Measurements from ENCODE around the gene PRKCQ. TPM values are rescaled to one million over a fixed set of nuclear protein-coding genes. Genes with fewer than 3 reads are reported as not detected.

Gene PRKCQ
- total RNA-seq, 4 donors from 2014 or later: 1.4 to 2.8 TPM; not detected in 2

DNA sequence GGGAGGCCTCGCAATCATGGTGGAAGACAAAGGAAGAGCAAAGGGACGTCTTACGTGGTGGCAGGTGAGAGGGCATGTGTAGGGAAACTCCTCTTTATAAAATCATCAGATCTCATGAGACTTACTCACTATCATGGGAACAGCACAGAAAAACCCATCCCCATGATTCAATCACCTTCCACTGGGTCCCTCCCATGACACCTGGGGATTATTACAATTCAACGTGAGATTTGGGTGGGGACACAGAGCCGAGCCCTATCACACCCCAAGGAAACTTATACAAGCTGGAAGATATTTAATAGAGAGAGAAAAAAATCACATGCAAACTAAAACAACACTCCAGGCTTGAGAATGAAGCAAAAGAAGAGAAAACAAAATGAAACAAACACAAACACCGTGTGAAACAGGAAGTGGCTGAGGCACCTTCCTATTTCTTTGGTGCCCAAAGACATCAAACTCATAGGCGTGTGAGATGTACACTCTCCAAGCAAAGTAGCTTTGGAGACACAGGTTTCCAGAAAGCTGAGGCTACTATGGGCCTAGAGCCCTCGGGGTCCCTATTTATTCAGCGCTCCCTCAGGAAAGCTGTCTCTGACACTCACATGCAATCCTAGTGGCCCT is 97.2 kb downstream of the PRKCQ start:
- H3K4me3 ChIP-seq: no peak overlapping the region
- no peaks in the 10 kb centered on the region for H3K9me3 ChIP-seq
- H3K27me3 ChIP-seq: no peaks in the 10 kb centered on the region
- no peaks in the 10 kb centered on the region for H3K36me3 ChIP-seq
- TF ChIP-seq POLR2A (IDR thresholded peaks at IDR 0.05): no peak
- TF ChIP-seq, protein P1, sequence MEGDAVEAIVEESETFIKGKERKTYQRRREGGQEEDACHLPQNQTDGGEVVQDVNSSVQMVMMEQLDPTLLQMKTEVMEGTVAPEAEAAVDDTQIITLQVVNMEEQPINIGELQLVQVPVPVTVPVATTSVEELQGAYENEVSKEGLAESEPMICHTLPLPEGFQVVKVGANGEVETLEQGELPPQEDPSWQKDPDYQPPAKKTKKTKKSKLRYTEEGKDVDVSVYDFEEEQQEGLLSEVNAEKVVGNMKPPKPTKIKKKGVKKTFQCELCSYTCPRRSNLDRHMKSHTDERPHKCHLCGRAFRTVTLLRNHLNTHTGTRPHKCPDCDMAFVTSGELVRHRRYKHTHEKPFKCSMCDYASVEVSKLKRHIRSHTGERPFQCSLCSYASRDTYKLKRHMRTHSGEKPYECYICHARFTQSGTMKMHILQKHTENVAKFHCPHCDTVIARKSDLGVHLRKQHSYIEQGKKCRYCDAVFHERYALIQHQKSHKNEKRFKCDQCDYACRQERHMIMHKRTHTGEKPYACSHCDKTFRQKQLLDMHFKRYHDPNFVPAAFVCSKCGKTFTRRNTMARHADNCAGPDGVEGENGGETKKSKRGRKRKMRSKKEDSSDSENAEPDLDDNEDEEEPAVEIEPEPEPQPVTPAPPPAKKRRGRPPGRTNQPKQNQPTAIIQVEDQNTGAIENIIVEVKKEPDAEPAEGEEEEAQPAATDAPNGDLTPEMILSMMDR (IDR thresholded peaks at IDR 0.05): no peak
- intact Hi-C loops (cut with DNase I; ENCODE audit: low total_unique reads): no loop called here
- H3K4me1 ChIP-seq: no peaks in the 10 kb centered on the region
- H3K27ac ChIP-seq: no peak overlapping the region
- DNase-seq: no peak

DNA sequence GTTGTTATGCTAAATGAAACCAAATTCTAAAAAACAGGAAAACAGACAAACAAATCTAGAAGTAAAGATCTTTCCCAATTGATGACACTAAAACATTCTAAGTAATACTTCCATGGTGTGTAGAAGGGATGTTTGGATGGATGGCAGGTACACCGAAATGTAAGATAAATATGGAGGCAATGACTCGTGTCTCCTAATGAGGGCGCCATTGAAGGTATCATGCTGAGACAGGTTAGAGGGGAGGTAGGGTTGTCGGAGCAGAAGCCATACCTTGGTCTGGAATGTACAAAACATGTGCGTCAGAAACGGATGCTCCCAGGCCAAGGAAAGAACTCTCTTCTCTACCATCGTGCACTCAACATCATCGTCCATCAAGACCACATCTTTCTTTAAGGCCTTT is 101.4 kb downstream of the PRKCQ start:
- no peak for DNase-seq
- H3K9me3 ChIP-seq: no peaks in the 10 kb centered on the region
- TF ChIP-seq, protein P1 (IDR thresholded peaks at IDR 0.05): no peak
- intact Hi-C loops (cut with DNase I; ENCODE audit: low total_unique reads): no loop called here
- no peak overlapping the region for H3K27ac ChIP-seq
- no peak overlapping the region for H3K4me3 ChIP-seq
- H3K27me3 ChIP-seq: no peaks in the 10 kb centered on the region
- no peaks in the 10 kb centered on the region for H3K4me1 ChIP-seq
- H3K36me3 ChIP-seq: no peaks in the 10 kb centered on the region

DNA sequence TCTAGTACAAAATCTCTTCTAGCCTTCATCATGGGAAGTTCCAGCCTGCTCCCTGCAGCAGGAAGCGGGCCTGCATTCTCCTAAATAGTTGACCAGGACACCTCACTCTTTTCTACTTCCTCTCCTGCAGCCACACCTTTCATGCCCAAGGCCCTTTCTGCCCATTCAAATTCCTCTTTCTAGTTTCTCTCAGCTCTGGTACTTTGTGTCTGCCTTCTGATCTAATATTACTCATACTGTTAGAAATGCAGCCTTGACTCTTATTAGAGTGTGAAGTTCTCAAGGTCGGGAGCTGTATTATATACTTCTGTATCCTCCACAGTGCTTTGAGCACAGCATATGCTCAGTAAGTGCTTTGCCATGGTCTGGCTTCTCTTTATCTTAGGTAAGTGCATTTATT is 103.1 kb downstream of the PRKCQ start:
- no peak overlapping the region for H3K4me3 ChIP-seq
- no peaks in the 10 kb centered on the region for H3K36me3 ChIP-seq
- H3K9me3 ChIP-seq: no peaks in the 10 kb centered on the region
- intact Hi-C loops (cut with DNase I; ENCODE audit: low total_unique reads): no loop called here
- DNase-seq: no peak
- no peak overlapping the region for H3K27ac ChIP-seq
- no peak for TF ChIP-seq POLR2A (IDR thresholded peaks at IDR 0.05)
- TF ChIP-seq, protein P1 (IDR thresholded peaks at IDR 0.05): no peak
- no peaks in the 10 kb centered on the region for H3K27me3 ChIP-seq
- H3K4me1 ChIP-seq: no peaks in the 10 kb centered on the region

DNA sequence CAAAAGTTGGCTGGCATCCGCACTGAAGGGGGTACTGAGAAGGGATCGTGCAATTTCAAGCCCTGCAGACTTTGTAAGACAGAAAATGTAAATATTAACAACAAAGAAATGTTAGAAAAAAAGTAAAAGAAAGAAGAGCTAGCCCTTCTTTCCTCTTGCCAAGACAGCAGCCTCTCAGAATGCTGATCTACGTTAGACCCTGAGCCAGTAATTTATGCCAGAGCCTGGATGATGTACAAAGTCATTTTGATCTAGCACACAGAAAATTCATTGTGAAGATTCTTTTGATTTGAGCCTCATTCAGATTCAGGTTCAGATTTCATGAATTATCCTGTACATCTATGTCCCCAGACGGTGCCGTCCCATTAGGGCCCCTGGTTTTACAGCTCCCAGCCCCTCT is 105.2 kb downstream of the PRKCQ start:
- intact Hi-C loops (cut with DNase I; ENCODE audit: low total_unique reads): no loop called here
- Histone ChIP-seq H3K36me3 (no peaks in the 10 kb centered on the region), H3K27ac (no peak overlapping the region), H3K9me3 (no peaks in the 10 kb centered on the region), H3K4me3 (no peak overlapping the region), H3K4me1 (no peaks in the 10 kb centered on the region), H3K27me3 (no peaks in the 10 kb centered on the region)
- TF ChIP-seq POLR2A (IDR thresholded peaks at IDR 0.05): no peak
- TF ChIP-seq, protein P1 (IDR thresholded peaks at IDR 0.05): no peak
- no peak for DNase-seq

DNA sequence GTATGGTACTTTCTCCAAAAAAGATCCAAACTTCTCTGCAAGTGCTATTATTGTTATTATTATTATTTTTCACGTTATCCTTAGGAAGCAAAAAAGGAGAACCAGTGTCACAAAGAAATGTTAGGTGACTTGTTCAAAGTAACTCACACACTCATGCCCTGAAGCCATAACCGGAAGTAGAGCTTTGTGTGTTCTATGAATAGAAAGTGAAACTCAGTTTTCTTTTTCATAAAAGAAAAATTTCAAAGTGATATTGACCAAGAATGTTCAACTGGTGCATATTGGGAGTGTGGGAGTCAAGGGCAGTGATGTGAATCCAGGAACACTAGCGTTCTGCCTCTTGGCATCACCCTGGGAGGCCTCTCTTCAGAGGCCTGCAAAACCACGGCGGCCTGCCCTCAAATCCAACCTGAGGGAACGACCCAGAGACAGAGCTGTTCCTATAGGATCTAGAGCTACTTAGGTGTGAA is 106.1 kb downstream of the PRKCQ start:
- H3K27ac ChIP-seq: no peak overlapping the region
- intact Hi-C loops (cut with DNase I; ENCODE audit: low total_unique reads): no loop called here

More for the DNA sequence above, 106.1 kb downstream of the PRKCQ start:
- no peak for DNase-seq
- no peaks in the 10 kb centered on the region for H3K4me1 ChIP-seq
- no peaks in the 10 kb centered on the region for H3K9me3 ChIP-seq
- no peaks in the 10 kb centered on the region for H3K36me3 ChIP-seq
- H3K27me3 ChIP-seq: no peaks in the 10 kb centered on the region
- TF ChIP-seq, protein P1 (IDR thresholded peaks at IDR 0.05): no peak
- no peak for TF ChIP-seq POLR2A (IDR thresholded peaks at IDR 0.05)
- no peak overlapping the region for H3K4me3 ChIP-seq

Data from uterus (tissue), 4 donors.